GM21447 (cell line): Measurements from ENCODE around the gene DGKA.

Experiments used
- ATAC-seq: cut with Tn5 transposase; IDR thresholded peaks from one replicate; pipeline ENCODE4 v1.9.1; 2021; ENCODE audit not compliant: unreplicated experiment

DGKA gene

GRCh38 chr12:55931317-55931779 is 386 bp downstream of the DGKA start:
- ATAC-seq: no peak

DNA sequence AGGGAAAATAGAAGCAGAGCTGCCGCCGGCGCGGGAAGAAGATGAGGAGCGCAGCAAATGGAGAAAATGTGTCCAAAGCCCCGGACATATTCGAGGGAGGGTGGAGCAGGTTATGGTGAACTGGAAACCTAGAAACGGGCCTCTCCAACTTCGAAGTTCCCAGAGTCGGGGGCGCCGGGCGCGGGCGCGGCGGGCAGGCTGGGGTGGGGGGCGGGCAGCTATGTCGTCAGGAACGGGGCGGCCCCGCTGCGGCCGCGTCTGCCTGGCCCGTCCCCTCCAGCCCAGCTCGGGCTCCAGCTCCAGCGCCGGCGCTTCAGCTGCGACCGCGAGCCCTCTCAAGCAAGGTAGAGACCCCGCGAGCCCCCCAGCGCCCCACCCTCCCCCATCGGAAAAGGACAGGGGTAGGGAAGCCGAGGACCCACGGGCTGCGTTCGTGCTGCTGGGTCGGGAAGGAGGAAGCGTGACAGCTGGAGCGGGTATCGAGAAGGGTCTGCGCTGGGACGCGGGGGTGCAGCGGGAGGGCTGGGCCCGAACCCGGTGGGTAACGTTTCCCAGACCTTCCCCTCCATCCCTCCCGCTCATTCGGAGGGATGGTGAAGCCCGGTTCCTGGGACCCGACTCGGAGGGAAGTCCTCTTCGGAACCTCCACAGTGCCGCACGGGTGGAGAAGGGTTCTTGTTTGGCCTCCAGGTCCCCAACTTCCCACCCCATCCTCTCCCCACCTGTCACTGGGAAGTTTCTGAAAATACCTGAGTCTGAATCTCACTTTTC is 1.0 kb downstream of the DGKA start:
- no peak for ATAC-seq

DNA sequence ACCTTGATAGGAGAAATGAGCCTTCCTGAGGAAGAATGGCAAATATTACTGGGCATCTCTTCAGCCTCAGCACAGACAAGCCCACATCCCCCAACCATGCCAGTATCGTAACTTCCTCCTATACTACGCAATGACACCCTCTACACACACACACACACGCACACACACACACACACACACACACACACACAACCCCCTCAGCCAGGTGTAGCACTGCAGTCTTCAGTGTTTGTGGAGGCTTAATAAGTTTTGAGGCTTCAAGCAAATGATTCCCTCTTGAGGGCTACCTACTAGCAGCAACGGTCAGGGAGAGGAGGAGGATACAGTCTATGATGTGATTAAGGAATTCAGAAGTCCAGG is 1.6 kb downstream of the DGKA start:
- no peak for ATAC-seq

DNA sequence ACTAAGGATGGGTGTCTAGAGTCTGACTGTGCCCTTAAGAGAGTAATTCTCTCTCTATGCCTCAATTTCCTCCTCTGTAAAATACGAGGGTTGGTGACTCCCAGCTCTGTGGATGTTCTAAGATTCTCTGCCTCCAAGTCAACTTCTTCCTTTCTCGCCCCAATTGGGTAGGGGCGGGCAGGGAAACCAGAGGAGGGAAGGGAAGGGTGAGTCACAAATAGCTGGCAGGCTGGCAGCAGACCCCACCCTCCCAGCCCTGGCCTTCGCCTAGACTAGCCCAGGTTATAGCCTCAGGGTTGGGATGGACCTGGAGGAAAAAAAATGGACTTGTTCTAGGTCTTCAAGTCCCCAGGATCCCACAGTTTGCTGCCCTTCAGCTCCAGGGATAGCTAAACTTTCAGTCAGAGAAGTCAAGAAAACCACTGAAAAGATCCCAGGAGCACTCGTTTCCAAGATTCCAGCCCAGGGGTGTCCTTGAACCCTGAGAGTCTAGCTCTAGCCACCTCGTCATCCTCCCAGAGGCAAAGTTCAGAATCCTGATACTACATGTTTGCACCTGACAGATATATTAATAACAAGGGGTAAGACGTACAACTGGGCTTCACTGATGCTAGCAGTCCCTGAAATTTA is 2.3 kb downstream of the DGKA start:
- ATAC-seq: no peak

- no peak for ATAC-seq
Measured at GRCh38 chr12:55933799-55934742, 3.1 kb downstream of the DGKA start.

GRCh38 chr12:55934773-55935172 is 3.8 kb downstream of the DGKA start:
- no peak for ATAC-seq

GRCh38 chr12:55935738-55936151 is 4.8 kb downstream of the DGKA start:
- ATAC-seq: no peak

DNA sequence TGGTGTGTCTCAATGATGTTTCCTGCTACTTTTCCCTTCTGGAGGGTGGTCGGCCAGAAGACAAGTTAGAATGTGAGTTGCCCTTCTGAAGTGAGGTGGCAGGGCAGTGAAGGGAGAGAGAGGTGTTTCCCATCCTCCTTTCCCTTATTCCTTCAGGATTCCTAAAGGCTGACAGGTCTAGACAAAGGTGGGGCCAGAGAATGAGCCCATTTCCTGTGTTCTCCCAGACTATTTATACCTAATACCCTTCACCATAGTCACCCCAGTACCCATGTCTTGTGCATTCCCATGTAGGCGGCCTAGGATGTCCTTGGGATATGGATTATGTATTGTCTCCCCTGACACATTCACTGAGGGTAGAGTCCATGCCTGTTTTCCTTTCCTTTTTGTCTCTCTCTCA is 7.0 kb downstream of the DGKA start:
- no peak for ATAC-seq

GRCh38 chr12:55938826-55939501 is 8.0 kb downstream of the DGKA start:
- no peak for ATAC-seq

DNA sequence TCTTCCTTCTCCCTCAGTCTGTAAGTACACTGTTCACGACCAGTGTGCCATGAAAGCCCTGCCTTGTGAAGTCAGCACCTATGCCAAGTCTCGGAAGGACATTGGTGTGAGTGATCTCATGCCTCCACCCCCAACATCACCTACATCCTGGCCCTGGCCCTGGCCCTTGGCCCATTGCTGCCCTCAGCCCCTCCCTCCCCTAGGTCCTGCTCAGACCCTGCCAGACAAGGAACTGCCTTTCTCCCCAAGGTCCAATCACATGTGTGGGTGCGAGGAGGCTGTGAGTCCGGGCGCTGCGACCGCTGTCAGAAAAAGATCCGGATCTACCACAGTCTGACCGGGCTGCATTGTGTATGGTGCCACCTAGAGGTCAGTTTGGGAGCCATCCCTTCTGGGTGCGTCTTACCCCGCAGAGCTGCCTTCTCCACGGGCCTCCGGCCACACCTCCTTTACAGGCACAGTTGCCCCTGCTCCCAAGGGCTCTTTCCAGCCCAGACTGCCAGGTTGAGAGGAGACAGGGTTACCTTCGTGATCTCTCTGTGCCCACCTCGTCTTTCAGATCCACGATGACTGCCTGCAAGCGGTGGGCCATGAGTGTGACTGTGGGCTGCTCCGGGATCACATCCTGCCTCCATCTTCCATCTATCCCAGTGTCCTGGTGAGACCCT is 9.2 kb downstream of the DGKA start:
- peak; percentile 96 for ATAC-seq

DNA sequence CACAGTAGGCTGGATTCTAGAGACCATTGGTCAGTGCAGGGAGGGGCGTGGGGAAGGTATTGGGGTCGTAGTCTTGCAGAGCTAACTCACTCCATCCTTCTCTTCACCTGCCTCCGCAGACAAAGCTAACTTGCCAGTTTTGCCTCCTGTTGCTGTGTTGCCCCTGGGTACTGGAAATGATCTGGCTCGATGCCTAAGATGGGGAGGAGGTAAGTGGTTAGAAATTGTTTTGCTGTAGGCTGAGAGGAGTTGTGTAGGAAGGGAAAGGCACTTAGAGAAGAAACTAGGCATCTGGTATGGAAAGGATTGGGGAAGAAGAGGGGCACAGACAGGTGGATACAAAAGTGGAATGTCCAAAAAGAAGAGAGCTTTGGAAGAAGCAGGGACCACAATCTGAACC is 11.1 kb downstream of the DGKA start:
- ATAC-seq: no peak

DNA sequence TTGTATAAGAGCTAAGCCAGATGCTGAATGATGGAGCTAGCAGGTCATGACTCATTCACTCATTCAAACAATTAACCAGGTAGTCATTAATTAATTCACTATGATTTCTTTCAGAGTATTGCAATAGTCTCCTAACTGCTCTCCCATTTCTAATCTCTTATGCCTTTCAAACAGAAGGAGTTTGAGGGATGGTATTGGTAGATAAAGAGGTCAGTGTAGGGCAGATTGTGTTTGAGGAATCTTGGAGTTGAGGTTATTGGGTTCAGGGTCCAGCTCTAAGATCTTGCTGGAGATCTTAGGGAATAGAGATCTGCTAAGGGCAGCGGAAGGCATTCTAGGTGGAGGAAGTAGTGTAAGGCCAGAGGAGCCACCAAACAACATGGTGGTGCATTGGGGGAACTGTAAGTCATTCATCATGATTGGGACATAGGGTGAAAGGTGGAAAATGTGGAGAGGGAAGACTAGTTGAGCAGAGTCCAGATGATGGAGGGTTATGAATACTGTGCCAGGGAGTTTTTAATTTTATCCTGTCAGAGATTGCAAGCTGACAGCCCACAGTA is 11.7 kb downstream of the DGKA start:
- no peak for ATAC-seq

DNA sequence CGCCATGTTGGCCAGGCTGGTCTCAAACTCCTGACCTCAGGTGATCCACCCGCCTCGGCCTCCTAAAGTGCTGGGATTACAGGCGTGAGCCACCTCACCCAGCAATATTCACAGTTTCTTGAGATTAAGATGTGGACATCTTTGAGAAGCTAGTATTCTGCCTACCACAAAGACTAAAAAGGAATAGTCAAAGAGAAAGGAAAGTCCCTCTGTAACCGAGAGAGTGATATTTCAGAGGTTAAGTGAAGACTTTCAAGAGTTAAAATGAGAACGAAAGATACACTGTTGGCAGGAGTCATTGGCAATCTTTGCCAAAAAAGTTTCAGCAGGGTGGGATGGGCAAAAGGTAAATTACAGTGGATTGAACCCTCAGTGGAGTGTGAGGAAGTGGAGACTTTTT is 15.6 kb downstream of the DGKA start:
- no peak for ATAC-seq

DNA sequence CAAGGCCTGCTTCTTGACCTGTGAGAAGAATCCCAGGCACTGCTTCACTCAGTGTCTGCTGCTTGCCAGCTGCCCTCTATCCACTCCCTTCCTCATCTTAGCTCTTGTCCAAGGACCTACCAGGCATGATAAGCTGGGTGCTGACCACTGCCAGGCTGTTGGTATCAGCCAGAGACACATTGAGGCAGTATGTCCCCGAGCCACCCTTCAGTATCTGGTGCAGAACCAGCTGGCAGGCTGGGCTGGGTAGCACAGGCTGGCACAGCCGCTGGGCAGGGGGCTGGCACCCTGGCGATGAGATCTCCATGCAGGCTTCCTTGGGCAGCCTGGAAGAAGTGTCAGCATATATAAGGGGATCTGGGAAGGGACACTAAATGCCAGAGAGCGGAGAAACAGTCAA is 24.4 kb downstream of the DGKA start:
- ATAC-seq: no peak

GRCh38 chr12:55955800-55956508 is 25.0 kb downstream of the DGKA start:
- ATAC-seq: no peak

- ATAC-seq: no peak
Measured at GRCh38 chr12:55957106-55957859, 26.3 kb downstream of the DGKA start.

- ATAC-seq: no peak
Measured at GRCh38 chr12:55963760-55964159, 32.8 kb downstream of the DGKA start.

DNA sequence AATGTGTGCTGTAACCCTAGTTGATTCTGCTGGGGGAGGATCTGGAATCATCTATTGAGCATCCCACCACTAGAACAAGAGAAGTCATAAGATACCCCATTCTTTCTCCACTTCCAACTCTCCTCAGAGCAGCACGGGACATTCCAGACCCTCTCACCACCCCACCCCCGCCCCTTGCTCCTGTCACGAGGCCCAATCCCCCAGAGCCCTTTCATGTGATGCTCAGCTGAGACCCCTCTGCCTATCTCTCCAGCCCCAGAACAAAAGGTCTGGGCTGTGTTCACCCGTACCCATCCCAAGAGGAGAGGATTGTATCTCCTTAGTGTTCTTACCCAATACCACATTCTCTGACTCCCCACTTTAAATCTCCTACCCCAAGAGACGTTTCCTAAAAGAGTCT is 34.3 kb downstream of the DGKA start:
- ATAC-seq: no peak

- ATAC-seq: no peak
Measured at GRCh38 chr12:55965941-55966407, 35.0 kb downstream of the DGKA start, which contains the start of gene PMEL. TSS of gene PMEL (minus strand) at chr12:55966042. CDS start at chr12:55966011, 31 bp downstream.
